ENCODE results near the gene PHETA1. TPM values are rescaled to one million over a fixed set of nuclear protein-coding genes. Genes with fewer than 3 reads are reported as not detected.
A peak's percentile ranks its signal among the peaks of the same experiment; 100 is the strongest.

PHETA1 gene
- total and polyA plus RNA-seq, 2 of the 13 experiments (the other 11 are each of a cell fraction or from before 2014, with no cell fraction given): 11.3 to 20.8 TPM

DNA sequence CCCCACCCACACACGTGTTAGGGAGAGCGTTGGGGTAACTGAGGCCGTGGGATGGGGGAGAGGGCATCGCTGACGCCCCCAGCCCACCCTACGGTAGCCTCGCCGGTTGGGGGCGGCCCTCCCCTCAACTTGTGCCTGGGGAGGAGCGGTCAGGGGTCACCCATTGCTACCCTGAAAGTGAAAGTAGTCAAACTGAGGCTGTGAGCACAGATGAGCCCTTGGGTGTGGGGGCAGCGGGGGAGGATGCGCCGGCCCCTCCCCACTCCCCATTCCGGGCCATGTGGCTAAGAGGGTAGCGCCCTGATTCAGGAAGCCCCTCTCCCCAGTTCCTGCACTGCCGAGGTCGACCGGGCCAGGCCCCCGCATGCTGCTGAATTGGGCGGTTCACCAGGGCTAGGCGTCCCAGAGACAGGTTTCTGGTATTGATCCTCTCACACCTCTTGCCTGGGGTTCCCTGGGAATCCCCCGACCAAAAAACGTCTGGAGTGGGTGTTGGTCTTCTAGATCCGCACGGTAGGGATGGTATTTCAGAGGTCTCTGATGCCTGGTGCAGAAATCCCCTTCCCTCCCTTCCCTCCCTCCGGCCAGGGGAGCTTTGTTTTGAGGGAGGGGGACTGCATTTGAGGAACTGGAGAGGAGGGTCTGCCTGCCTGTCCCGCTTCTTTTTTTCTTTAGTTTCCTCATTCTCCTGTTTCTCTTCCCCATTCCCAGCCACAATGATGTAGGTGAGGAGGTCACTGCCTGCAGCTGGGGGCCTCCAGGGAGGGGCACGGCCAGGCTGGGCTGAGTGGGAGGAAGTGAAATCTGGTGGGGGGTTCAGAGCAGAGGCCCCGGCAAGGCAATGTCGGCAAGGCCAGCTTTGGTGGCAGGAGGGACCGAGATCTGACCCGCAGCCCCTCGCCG lies 37.8 kb upstream of the PHETA1 start (continued):
- TF ChIP-seq, protein P1, sequence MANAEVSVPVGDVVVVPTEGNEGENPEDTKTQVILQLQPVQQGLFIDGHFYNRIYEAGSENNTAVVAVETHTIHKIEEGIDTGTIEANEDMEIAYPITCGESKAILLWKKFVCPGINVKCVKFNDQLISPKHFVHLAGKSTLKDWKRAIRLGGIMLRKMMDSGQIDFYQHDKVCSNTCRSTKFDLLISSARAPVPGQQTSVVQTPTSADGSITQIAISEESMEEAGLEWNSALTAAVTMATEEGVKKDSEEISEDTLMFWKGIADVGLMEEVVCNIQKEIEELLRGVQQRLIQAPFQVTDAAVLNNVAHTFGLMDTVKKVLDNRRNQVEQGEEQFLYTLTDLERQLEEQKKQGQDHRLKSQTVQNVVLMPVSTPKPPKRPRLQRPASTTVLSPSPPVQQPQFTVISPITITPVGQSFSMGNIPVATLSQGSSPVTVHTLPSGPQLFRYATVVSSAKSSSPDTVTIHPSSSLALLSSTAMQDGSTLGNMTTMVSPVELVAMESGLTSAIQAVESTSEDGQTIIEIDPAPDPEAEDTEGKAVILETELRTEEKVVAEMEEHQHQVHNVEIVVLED (CRISPR knock-in tag; IDR thresholded peaks at IDR 0.05; ENCODE audit: borderline replicate concordance): no peak
- no peak for TF ChIP-seq MTA3 (CRISPR knock-in tag; IDR thresholded peaks at IDR 0.05)
- peak; percentile 54; the same call in 1 of the 2 replicates for TF ChIP-seq ZBTB7A (CRISPR knock-in tag; IDR thresholded peaks at IDR 0.05)
- TF ChIP-seq YY1 (IDR thresholded peaks at IDR 0.05; ENCODE audit: insufficient read depth, insufficient replicate concordance, low read depth, low read length): no peak
- TF ChIP-seq, protein P2, sequence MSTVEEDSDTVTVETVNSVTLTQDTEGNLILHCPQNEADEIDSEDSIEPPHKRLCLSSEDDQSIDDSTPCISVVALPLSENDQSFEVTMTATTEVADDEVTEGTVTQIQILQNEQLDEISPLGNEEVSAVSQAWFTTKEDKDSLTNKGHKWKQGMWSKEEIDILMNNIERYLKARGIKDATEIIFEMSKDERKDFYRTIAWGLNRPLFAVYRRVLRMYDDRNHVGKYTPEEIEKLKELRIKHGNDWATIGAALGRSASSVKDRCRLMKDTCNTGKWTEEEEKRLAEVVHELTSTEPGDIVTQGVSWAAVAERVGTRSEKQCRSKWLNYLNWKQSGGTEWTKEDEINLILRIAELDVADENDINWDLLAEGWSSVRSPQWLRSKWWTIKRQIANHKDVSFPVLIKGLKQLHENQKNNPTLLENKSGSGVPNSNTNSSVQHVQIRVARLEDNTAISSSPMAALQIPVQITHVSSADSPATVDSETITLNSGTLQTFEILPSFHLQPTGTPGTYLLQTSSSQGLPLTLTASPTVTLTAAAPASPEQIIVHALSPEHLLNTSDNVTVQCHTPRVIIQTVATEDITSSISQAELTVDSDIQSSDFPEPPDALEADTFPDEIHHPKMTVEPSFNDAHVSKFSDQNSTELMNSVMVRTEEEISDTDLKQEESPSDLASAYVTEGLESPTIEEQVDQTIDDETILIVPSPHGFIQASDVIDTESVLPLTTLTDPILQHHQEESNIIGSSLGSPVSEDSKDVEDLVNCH (CRISPR knock-in tag; IDR thresholded peaks at IDR 0.05): no peak
- 0 out of 2 replicates have a peak, but pooled peaks have one; percentile 53 for TF ChIP-seq ZNF430 (CRISPR knock-in tag; IDR thresholded peaks at IDR 0.05)
- TF ChIP-seq REL (CRISPR knock-in tag; conservative IDR thresholded peaks at IDR 0.05): no peak
- TF ChIP-seq, protein P3, sequence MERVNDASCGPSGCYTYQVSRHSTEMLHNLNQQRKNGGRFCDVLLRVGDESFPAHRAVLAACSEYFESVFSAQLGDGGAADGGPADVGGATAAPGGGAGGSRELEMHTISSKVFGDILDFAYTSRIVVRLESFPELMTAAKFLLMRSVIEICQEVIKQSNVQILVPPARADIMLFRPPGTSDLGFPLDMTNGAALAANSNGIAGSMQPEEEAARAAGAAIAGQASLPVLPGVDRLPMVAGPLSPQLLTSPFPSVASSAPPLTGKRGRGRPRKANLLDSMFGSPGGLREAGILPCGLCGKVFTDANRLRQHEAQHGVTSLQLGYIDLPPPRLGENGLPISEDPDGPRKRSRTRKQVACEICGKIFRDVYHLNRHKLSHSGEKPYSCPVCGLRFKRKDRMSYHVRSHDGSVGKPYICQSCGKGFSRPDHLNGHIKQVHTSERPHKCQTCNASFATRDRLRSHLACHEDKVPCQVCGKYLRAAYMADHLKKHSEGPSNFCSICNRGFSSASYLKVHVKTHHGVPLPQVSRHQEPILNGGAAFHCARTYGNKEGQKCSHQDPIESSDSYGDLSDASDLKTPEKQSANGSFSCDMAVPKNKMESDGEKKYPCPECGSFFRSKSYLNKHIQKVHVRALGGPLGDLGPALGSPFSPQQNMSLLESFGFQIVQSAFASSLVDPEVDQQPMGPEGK (CRISPR knock-in tag; IDR thresholded peaks at IDR 0.05): peak; percentile 59
- TF ChIP-seq, protein P4, sequence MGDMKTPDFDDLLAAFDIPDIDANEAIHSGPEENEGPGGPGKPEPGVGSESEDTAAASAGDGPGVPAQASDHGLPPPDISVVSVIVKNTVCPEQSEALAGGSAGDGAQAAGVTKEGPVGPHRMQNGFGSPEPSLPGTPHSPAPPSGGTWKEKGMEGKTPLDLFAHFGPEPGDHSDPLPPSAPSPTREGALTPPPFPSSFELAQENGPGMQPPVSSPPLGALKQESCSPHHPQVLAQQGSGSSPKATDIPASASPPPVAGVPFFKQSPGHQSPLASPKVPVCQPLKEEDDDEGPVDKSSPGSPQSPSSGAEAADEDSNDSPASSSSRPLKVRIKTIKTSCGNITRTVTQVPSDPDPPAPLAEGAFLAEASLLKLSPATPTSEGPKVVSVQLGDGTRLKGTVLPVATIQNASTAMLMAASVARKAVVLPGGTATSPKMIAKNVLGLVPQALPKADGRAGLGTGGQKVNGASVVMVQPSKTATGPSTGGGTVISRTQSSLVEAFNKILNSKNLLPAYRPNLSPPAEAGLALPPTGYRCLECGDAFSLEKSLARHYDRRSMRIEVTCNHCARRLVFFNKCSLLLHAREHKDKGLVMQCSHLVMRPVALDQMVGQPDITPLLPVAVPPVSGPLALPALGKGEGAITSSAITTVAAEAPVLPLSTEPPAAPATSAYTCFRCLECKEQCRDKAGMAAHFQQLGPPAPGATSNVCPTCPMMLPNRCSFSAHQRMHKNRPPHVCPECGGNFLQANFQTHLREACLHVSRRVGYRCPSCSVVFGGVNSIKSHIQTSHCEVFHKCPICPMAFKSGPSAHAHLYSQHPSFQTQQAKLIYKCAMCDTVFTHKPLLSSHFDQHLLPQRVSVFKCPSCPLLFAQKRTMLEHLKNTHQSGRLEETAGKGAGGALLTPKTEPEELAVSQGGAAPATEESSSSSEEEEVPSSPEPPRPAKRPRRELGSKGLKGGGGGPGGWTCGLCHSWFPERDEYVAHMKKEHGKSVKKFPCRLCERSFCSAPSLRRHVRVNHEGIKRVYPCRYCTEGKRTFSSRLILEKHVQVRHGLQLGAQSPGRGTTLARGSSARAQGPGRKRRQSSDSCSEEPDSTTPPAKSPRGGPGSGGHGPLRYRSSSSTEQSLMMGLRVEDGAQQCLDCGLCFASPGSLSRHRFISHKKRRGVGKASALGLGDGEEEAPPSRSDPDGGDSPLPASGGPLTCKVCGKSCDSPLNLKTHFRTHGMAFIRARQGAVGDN (CRISPR knock-in tag; IDR thresholded peaks at IDR 0.05): peak; percentile 6; the same call in 1 of the 2 replicates
- TF ChIP-seq, protein P5, sequence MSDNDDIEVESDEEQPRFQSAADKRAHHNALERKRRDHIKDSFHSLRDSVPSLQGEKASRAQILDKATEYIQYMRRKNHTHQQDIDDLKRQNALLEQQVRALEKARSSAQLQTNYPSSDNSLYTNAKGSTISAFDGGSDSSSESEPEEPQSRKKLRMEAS (IDR thresholded peaks at IDR 0.05): 0 out of 2 replicates have a peak, but pooled peaks have one; percentile 21
- 0 out of 2 replicates have a peak, but pooled peaks have one; percentile 39 for TF ChIP-seq NFKB2 (CRISPR knock-in tag; IDR thresholded peaks at IDR 0.05; ENCODE audit: borderline replicate concordance)
- TF ChIP-seq, protein P6, sequence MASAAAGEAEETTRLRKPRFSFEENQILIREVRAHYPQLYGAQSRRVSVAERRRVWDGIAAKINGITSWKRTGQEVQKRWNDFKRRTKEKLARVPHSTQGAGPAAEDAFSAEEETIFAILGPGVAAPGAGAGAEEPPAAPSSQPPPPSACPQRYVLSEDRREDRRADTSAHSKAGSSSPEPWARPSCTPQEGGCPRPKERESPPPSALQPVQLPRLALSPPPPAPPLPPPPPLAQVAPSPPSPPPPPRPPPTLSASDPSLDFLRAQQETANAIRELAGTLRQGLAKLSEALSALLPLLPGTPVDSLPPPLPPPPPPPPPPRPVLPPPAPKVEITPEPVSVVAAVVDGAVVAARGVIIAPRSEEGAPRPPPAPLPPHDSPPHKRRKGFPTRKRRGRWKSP (CRISPR knock-in tag; IDR thresholded peaks at IDR 0.05): no peak
- no peak for TF ChIP-seq THYN1 (CRISPR knock-in tag; IDR thresholded peaks at IDR 0.05; ENCODE audit: borderline replicate concordance, low read depth)
- no peak for TF ChIP-seq HMG20A (CRISPR knock-in tag; IDR thresholded peaks at IDR 0.05; ENCODE audit: borderline replicate concordance)
- TF ChIP-seq ETV5 (CRISPR knock-in tag; IDR thresholded peaks at IDR 0.05; ENCODE audit: borderline replicate concordance): no peak
- no peak for TF ChIP-seq ATAD3A (CRISPR knock-in tag; IDR thresholded peaks at IDR 0.05)
